GM12874 (cell line): Measurements from ENCODE around the gene MAPT.

ENCODE experiments used
- TF ChIP-seq, protein P1 (sequence below): IDR thresholded peaks from 2 replicates; pipeline ENCODE4 v1.5.1; 2011; ENCODE audit warnings: low read depth, mild to moderate bottlenecking, control low read depth, low read length, moderate library complexity; ENCODE audit not compliant: insufficient read depth

The MAPT gene

DNA sequence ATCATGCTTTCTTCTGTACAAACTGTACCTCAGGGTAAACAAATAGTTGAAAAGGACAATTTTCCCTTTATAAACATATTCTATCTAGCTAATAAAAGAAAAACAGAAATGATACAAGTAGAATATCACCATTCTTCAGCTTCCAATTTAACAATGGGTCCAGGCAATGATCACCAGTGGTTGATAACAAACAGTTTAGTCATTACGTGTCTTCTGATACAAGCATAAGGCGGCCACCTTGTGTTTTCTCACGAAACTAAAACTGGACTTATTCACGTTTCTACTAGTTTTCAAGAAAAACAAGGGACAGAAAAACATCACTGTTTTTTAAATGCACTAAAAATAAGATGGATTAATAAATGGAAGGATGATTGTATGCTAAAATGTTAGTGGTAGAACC is 163.0 kb downstream of the MAPT start:
- TF ChIP-seq, protein P1, sequence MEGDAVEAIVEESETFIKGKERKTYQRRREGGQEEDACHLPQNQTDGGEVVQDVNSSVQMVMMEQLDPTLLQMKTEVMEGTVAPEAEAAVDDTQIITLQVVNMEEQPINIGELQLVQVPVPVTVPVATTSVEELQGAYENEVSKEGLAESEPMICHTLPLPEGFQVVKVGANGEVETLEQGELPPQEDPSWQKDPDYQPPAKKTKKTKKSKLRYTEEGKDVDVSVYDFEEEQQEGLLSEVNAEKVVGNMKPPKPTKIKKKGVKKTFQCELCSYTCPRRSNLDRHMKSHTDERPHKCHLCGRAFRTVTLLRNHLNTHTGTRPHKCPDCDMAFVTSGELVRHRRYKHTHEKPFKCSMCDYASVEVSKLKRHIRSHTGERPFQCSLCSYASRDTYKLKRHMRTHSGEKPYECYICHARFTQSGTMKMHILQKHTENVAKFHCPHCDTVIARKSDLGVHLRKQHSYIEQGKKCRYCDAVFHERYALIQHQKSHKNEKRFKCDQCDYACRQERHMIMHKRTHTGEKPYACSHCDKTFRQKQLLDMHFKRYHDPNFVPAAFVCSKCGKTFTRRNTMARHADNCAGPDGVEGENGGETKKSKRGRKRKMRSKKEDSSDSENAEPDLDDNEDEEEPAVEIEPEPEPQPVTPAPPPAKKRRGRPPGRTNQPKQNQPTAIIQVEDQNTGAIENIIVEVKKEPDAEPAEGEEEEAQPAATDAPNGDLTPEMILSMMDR: no peak

DNA sequence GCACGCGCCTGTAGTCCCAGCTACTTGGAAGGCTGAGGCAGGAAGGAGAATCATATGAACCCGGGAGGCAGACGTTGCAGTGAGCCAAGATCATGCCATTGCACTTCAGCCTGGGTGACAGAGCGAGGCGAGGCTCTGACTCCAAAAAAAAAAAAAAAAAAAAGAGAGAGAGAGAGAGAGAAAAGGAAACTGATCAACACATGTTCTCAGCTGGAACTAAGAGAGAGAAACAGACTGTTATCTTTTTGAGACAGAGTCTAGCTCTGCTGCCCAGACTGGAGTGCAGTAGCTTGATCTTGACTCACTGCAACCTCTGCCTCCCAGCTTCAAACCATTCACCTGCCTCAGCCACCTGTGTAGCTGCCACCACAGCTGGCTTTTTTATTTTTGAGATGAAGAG is 165.1 kb downstream of the MAPT start:
- TF ChIP-seq, protein P1: no peak

DNA sequence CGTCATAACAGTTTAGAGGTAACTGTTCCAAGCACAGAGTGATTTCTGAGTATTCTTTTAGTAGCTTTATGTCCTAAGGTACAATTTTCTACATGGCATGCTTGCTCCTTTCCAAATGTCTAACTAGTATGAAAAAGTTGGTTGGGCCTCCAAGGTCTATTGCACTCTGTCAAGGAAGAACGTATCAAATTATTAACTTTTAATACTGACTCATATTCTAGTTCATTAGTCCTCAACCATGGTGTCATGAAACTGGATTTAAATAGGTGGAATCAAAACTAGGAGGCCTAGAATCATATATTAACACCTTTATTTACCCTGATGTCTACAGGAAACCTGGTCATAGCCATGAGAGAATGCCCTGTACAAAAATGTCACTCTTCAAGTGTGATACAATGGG is 166.1 kb downstream of the MAPT start:
- TF ChIP-seq, protein P1: no peak

DNA sequence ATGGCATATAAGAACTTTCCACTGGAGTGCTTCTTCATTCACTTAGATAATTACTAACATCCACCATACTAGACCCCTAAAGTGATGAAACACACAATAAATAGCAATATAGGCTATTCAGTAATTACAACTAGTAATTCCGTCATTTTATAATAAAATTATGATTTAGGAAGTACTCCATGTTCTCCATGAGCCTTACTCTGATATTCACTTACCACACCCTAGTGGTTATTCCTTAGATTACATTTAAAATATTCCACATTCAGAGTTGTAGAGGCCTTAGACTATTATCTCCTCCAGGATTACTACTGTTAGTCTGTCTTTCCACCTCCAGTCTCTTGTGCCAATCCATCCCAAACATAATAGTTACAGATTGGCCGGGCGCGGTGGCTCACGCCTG is 167.1 kb downstream of the MAPT start:
- TF ChIP-seq, protein P1: no peak

DNA sequence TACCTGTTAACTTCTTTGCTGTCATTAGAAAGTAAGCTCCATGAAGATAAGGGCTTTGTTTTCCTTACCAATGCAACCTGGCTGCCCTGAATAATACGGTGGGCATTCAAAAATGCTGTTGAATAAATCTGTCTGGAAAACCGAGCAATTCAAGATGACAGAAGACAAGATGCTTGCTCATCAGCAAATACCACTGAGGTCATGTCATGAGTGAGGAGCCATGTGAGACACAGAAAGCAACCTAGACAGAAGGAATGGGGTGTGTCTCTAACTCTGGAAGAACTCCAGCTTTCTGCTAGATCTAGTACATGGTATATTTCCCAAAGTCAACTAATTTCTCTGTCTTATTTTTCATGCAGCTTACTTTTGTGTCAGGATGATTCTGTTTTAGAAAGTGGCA is 168.9 kb downstream of the MAPT start:
- TF ChIP-seq, protein P1: no peak

DNA sequence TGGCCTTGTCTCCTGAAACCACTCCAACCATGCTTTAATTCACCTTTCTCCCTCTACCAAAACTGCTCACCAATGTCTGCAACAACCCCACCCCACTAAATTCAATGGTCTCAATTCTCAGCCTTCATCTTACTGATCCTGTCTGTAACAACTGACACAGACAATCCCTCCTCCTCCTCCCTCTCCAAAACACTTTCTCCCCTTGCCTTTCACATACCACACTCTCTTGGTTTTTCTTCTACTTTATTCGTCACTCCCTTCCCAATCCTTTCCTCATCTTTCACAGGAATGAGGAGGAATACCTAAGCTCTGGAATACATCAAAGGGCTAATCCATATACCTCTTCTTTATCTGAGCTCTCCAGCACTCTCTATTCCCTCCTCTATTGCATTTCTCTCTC is 170.1 kb downstream of the MAPT start:
- TF ChIP-seq, protein P1: no peak

DNA sequence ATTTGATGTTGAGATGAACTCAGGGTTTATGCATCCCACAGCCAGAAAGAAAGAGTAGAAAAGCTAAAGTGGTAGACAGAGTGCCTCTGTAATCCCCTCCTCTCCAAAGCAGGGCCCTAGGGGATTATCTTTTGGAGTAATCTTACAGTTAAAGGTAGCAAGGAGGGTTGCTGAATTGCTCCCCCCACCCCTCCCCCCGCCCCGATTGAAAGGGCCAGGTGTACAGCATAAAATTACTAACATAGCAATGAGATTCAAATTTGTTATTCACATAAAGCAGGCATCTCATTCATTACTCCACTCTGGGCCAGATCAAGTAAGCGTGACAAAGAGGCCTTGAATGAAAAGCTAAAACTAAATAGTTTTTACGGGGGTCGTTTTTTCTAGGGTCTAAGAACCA is 177.4 kb downstream of the MAPT start:
- TF ChIP-seq, protein P1: no peak

DNA sequence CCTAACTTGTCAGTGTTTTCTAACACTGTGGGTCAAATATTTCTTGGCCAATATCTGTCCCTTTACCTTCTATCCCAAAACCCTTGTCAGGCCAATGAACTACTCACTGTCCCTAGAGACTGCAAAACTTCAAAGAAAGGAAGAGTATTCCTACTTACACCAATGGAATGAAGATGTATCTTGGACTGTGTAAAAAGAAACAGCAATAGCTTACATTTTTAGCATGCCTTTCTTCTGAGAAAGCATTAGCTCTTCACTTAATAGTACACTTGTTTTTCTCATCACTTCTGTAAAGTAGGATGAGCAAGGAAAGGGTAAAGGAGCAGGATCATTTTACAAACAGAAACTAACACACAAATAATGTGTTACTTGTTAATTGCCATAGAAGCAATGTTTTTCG is 178.6 kb downstream of the MAPT start:
- TF ChIP-seq, protein P1: no peak
